ENCODE results near the gene RGS19. TPM values are rescaled to one million over a fixed set of nuclear protein-coding genes. Genes with fewer than 3 reads are reported as not detected.

Gene RGS19
- total RNA-seq, 1 donor from 2014 or later = 53.4 TPM

GRCh38 chr20:64067005-64067632, 12.2 kb downstream of the RGS19 start:
- no peak for DNase-seq
- no peak for ATAC-seq (ENCODE audit: low read depth)
- Mint-ChIP-seq H3K4me1 (peaks cover 73% of the 10 kb centered on the region), H3K27me3 (no peaks in the 10 kb centered on the region), H3K4me3 (no peak overlapping the region), H3K36me3 (ENCODE audit: low read depth) (peaks cover 2% of the 10 kb centered on the region), H3K27ac (peak overlapping the region; percentile 46), H3K9me3 (no peaks in the 10 kb centered on the region)
- ChIA-PET POLR2A (interaction anchor here (0.6 to 5.6 kb wide), 2 partner anchors 10 to 54 kb away, joined by 4 to 77 read pairs; partner anchors contain the start of genes OPRL1 and RGS19), CTCF (interaction anchor here (1.4 to 2.3 kb wide), 2 partner anchors 11 to 28 kb away, joined by 8 to 12 read pairs; no protein-coding TSS in a partner anchor)
- TF ChIP-seq CTCF (IDR thresholded peaks at IDR 0.05) = no peak
- intact Hi-C loops (cut with micrococcal nuclease) = loop anchor here (10.0 kb wide), 1 partner anchor 442 kb away; the partner anchor contains the start of gene GMEB2

GRCh38 chr20:64065974-64066343, 13.4 kb downstream of the RGS19 start:
- intact Hi-C loops (cut with micrococcal nuclease) = loop anchor here (10.0 kb wide), 1 partner anchor 441 kb away; the partner anchor contains the start of gene GMEB2
- peaks cover 2% of the 10 kb centered on the region for H3K36me3 Mint-ChIP-seq (ENCODE audit: low read depth)
- ChIA-PET CTCF (interaction anchor here (1.4 to 2.3 kb wide), 2 partner anchors 12 to 26 kb away, joined by 8 to 12 read pairs; no protein-coding TSS in a partner anchor), POLR2A (interaction anchor here (0.6 to 5.6 kb wide), 6 partner anchors 12 to 545 kb away, joined by 3 to 77 read pairs (median 4); partner anchors contain the start of genes GMEB2, OPRL1, RGS19 and UCKL1)
- H3K4me1 Mint-ChIP-seq = peaks cover 62% of the 10 kb centered on the region
- peak overlapping the region; percentile 52 for H3K4me3 Mint-ChIP-seq
- H3K9me3 Mint-ChIP-seq = no peaks in the 10 kb centered on the region
- H3K27ac Mint-ChIP-seq = peak overlapping the region; percentile 78
- H3K27me3 Mint-ChIP-seq = no peaks in the 10 kb centered on the region
- TF ChIP-seq CTCF (IDR thresholded peaks at IDR 0.05) = no peak
- DNase-seq (peak; percentile 40), ATAC-seq (ENCODE audit: low read depth) (peak; percentile 61)

- ChIA-PET POLR2A (interaction anchor here (0.6 to 5.6 kb wide), 9 partner anchors 12 to 1441 kb away, joined by 3 to 77 read pairs (median 5); partner anchors contain the start of genes GMEB2, OPRL1, RGS19 and TPD52L2), CTCF (interaction anchor here (1.4 to 2.3 kb wide), 2 partner anchors 12 to 26 kb away, joined by 8 to 12 read pairs; no protein-coding TSS in a partner anchor)
- Mint-ChIP-seq H3K36me3 (ENCODE audit: low read depth) (peaks cover 2% of the 10 kb centered on the region), H3K27ac (peak overlapping the region; percentile 78), H3K4me1 (peaks cover 58% of the 10 kb centered on the region), H3K27me3 (no peaks in the 10 kb centered on the region), H3K4me3 (peak overlapping the region; percentile 52), H3K9me3 (no peaks in the 10 kb centered on the region)
- intact Hi-C loops (cut with micrococcal nuclease) = loop anchor here (10.0 kb wide), 1 partner anchor 441 kb away; the partner anchor contains the start of gene GMEB2
- DNase-seq (no peak), ATAC-seq (ENCODE audit: low read depth) (peak; percentile 9)
- no peak for TF ChIP-seq CTCF (IDR thresholded peaks at IDR 0.05)
These were observed 14.0 kb downstream of the RGS19 start for GRCh38 chr20:64065062-64065973.

- CTCF ChIA-PET = no interaction called here
- H3K4me1 Mint-ChIP-seq = peaks cover 52% of the 10 kb centered on the region
- TF ChIP-seq CTCF (IDR thresholded peaks at IDR 0.05) = no peak
These were observed 15.1 kb downstream of the RGS19 start for GRCh38 chr20:64064145-64064698.

More at GRCh38 chr20:64064145-64064698, 15.1 kb downstream of the RGS19 start:
- ATAC-seq (ENCODE audit: low read depth) = no peak
- DNase-seq = no peak
- Mint-ChIP-seq H3K9me3 (no peaks in the 10 kb centered on the region), H3K27ac (peak overlapping the region; percentile 67), H3K27me3 (no peaks in the 10 kb centered on the region), H3K36me3 (ENCODE audit: low read depth) (peaks cover 2% of the 10 kb centered on the region), H3K4me3 (peak overlapping the region; percentile 88)
- POLR2A ChIA-PET = interaction anchor here (0.5 to 5.6 kb wide), 4 partner anchors 13 to 1439 kb away, joined by 5 to 77 read pairs (median 6); partner anchors contain the start of genes OPRL1, RGS19 and TPD52L2
- intact Hi-C loops (cut with micrococcal nuclease) = loop anchor here (5.0 to 10.0 kb wide), 3 partner anchors 439 to 792 kb away; partner anchors contain the start of genes ARFGAP1, GMEB2 and PPDPF
